Upper lobe of right lung (tissue), 1 donor: ENCODE data around the gene MTA2. TPM values are rescaled to one million over a fixed set of nuclear protein-coding genes. Genes with fewer than 3 reads are reported as not detected.
"Not testable (repeated sequence)": the region's sequence is repeated elsewhere in the genome, so short reads cannot be mapped to it uniquely, and the experiment has no call there.

Source experiments
- ATAC-seq: fragments of 200-7000 bp; cut with Tn5 transposase; one replicate; pipeline ENCODE4 v1.9.1; 2020; ENCODE audit warnings: mild to moderate bottlenecking, moderate library complexity
- DNase-seq: peaks from one replicate; pipeline ENCODE4 v3.0.0-alpha.2; 2020
- H3K27ac ChIP-seq: fragments of 200-600 bp; one replicate; pipeline ENCODE4 v1.8.0; 2022
- H3K27me3 ChIP-seq: fragments of 200-600 bp; one replicate; pipeline ENCODE4 v1.8.0; 2022; ENCODE audit warnings: mild to moderate bottlenecking
- H3K36me3 ChIP-seq: fragments of 200-600 bp; one replicate; pipeline ENCODE4 v1.8.0; 2022
- H3K4me1 ChIP-seq: fragments of 200-600 bp; one replicate; pipeline ENCODE4 v1.8.0; 2022
- H3K4me3 ChIP-seq: fragments of 200-600 bp; one replicate; pipeline ENCODE4 v1.8.0; 2022; ENCODE audit warnings: mild to moderate bottlenecking
- H3K9me3 ChIP-seq: fragments of 200-600 bp; one replicate; pipeline ENCODE4 v1.8.0; 2022
- CTCF ChIP-seq: fragments of 200-600 bp; IDR thresholded peaks from one replicate; pipeline ENCODE4 v1.8.0; 2022; ENCODE audit warnings: antibody characterized with exemption
- intact Hi-C: fragments of 100-400 bp; cut with DNase I; formaldehyde crosslinking; loops from one replicate; pipeline ENCODE4 v1.11.0; 2022
- total RNA-seq: library from RNA; stranded (reverse); fragmentation: NEBNext Ultra II Directional; extraction: Animal tissue kit (Norgen Biotek cat#: 25700); gene quantifications from one replicate; pipeline ENCODE4 v1.2.1, GENCODE V29; 2021
- donor health status: DM: no; HTN: yes; CAD: no; lungs with severe emphysema.

MTA2 gene
- total RNA-seq, 1 donor from 2014 or later, result 75.0 TPM

DNA sequence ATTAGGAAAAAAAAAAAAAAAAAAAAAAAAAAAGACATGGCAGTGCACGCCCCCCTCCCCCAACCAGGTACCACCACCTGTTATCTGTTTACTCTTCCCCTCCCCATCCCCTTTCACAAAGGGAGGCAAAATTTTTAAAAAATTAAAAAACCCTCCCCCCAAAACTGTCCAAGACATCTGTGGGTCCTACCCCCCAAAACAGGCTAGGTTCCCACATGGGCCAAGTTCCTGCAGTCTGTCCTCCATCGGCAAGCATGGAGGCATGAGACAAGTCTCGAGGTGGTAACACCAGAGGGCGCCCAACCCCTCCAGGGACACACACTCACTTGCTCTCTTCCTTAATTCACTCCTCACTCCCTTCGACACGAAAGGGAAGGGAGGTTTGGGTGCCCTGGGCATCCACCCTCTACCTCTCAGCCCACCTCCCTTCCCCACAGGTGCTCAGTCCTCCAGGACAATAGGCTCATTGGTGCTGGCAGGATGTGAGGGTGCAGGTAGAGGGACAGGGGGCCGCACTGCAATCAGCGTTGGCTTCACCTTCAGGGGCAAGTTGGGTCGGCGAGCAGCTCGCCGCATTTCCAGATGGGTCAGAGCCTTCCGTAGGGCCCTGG is 8.1 kb downstream of the MTA2 start:
- intact Hi-C loops, result no loop called here
- peak; percentile 60 for TF ChIP-seq CTCF
- no peak overlapping the region for H3K27ac ChIP-seq
- H3K9me3 ChIP-seq, result no peaks in the 10 kb centered on the region
- peaks cover 30% of the 10 kb centered on the region for H3K4me1 ChIP-seq
- DNase-seq (peak; percentile 90), ATAC-seq (peak; percentile 60)
- H3K27me3 ChIP-seq, result no peaks in the 10 kb centered on the region
- peaks cover 57% of the 10 kb centered on the region for H3K36me3 ChIP-seq
- H3K4me3 ChIP-seq, result no peak overlapping the region

DNA sequence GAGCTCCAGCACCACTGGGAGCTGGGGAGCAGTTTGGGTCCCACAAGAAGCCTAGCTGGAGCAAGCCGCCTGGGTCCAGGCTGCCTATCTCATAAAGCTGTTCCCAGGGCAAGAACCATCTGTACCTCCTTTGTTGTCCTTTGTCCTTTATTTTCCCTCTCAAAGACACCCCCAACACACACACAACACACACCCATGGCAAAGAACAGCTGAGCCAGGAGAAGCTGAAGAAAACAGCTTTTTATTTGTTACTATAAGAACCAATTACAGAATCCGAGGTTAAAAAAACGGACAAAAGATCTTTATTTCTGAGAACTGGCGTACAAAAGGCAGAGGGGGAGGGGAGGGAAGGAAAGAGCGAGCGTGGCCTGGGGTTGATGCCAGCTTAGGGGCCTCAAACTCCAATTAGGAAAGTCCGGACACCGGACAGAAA is 8.7 kb downstream of the MTA2 start:
- intact Hi-C loops, result no loop called here
- DNase-seq (no peak), ATAC-seq (no peak)
- Histone ChIP-seq H3K27me3 (no peaks in the 10 kb centered on the region), H3K4me1 (peaks cover 29% of the 10 kb centered on the region), H3K9me3 (no peaks in the 10 kb centered on the region), H3K27ac (peak overlapping the region; percentile 93), H3K36me3 (peaks cover 57% of the 10 kb centered on the region), H3K4me3 (no peak overlapping the region)
- TF ChIP-seq CTCF, result no peak

DNA sequence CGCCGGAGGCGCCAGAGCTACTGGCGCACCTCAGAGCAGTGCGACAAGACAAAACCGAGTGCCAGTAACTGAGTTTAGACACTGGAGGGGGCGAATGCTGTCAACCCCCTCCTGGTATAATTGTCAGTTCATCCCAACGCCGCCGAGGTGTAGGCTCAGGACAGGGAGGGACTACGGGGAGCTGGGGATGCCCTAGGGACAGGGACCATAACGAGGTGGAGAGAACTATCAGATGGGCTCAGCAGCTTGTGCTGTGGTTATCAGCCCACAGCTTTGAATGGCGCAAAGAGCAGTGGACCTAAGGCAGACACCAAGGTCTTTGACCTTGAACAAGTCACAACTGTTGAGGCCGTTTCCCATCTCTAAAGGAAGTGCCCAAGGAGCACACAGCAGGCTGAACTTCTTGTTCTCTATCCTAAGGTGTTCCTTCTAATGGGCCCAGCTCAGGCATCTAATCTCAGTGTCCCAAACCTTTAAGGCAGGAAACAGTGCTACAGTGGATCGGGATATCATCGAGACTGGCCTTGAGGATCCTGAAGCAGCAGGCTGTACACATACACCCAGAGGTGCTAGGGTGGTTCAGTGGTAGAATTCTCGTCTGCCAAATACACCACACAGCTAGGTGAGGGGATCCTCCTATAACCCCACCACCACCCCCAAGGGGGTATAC is 9.4 kb downstream of the MTA2 start:
- Histone ChIP-seq H3K9me3 (no peaks in the 10 kb centered on the region), H3K4me1 (peaks cover 29% of the 10 kb centered on the region), H3K36me3 (peaks cover 57% of the 10 kb centered on the region), H3K4me3 (peak overlapping the region; percentile 71), H3K27ac (peak overlapping the region; percentile 93), H3K27me3 (no peaks in the 10 kb centered on the region)
- ATAC-seq, result no peak
- no peak for DNase-seq
- no peak for TF ChIP-seq CTCF
- intact Hi-C loops, result no loop called here

- ATAC-seq, result peak; percentile 96
- H3K27me3 ChIP-seq, result no peaks in the 10 kb centered on the region
- TF ChIP-seq CTCF, result no peak
- no peaks in the 10 kb centered on the region for H3K9me3 ChIP-seq
- intact Hi-C loops, result no loop called here
- peak; percentile 96 for DNase-seq
- peaks cover 29% of the 10 kb centered on the region for H3K4me1 ChIP-seq
- H3K27ac ChIP-seq, result peak within 1 kb of the TSS; percentile 93
- H3K36me3 ChIP-seq, result peaks cover 57% of the 10 kb centered on the region
- H3K4me3 ChIP-seq, result peak within 1 kb of the TSS; percentile 71
Observed at GRCh38 chr11:62591448-62592145, 10.1 kb downstream of the MTA2 start, which contains the start of gene TUT1. Gene TUT1 (minus strand): TSS chr11:62591523. CDS start chr11:62591485, 38 bp downstream.

GRCh38 chr11:62588966-62589637 is 12.6 kb downstream of the MTA2 start:
- Histone ChIP-seq H3K36me3 (peaks cover 53% of the 10 kb centered on the region), H3K27ac (no peak overlapping the region), H3K9me3 (no peaks in the 10 kb centered on the region), H3K4me3 (no peak overlapping the region), H3K4me1 (peaks cover 29% of the 10 kb centered on the region), H3K27me3 (no peaks in the 10 kb centered on the region)
- DNase-seq (no peak), ATAC-seq (no peak)
- intact Hi-C loops, result loop anchor here (10.0 kb wide), 1 partner anchor 1074 kb away; no protein-coding TSS in a partner anchor
- peak; percentile 17 for TF ChIP-seq CTCF

DNA sequence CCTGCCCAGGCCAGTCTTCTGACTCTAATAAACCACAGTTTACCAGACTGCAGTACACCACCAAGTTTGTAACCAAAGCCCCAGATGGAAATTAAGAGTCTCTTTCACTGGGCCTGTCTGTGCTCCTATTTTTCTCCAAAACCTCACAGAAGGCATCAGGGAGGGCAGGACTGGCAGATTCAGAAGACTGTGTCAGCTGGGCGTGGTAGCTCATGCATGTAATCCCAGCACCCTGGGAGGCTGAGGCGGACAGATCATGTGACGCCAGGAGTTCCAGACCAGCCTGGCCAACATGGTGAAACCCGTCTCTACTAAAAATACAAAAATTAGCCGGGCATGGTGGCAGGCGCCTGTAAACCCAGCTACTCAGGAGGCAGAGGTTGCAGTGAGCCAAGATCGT is 16.3 kb downstream of the MTA2 start:
- not testable (repeated sequence) for ATAC-seq, H3K27me3 ChIP-seq, H3K4me3 ChIP-seq, DNase-seq, H3K9me3 ChIP-seq, H3K27ac ChIP-seq
- intact Hi-C loops, result loop anchor here (10.0 kb wide), 1 partner anchor 1071 kb away; no protein-coding TSS in a partner anchor
- peaks cover 12% of the 10 kb centered on the region for H3K4me1 ChIP-seq
- peaks cover 78% of the 10 kb centered on the region for H3K36me3 ChIP-seq

DNA sequence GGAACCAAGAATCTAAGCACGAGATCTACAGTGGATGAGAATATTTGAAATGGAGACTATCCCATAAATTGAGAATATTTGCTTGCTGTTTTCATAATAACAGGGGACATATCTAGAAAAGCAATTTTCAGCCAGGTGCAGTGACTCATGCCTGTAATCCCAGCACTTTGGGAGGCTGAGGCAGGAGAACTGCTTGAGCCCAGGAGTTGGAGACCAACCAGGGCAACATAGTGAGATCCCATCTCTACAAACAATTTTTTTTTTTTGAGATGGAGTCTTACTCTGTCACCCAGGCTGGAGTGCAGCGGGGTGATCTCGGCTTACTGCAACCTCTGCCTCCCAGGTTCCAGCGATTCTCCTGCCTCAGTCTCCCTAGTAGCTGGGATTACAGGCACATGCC is 19.9 kb downstream of the MTA2 start:
- not testable (repeated sequence) for ATAC-seq, H3K4me3 ChIP-seq, H3K4me1 ChIP-seq, DNase-seq, H3K27me3 ChIP-seq, H3K27ac ChIP-seq, H3K9me3 ChIP-seq
- H3K36me3 ChIP-seq, result peaks cover 79% of the 10 kb centered on the region
- intact Hi-C loops, result loop anchor here (10.0 kb wide), 1 partner anchor 1067 kb away; no protein-coding TSS in a partner anchor
